GM21786 (cell line): ENCODE results near the gene EVX1.

ENCODE experiments used
- ATAC-seq: cut with Tn5 transposase; IDR thresholded peaks from one replicate; pipeline ENCODE4 v1.9.1; 2021; ENCODE audit not compliant: unreplicated experiment

Gene EVX1

DNA sequence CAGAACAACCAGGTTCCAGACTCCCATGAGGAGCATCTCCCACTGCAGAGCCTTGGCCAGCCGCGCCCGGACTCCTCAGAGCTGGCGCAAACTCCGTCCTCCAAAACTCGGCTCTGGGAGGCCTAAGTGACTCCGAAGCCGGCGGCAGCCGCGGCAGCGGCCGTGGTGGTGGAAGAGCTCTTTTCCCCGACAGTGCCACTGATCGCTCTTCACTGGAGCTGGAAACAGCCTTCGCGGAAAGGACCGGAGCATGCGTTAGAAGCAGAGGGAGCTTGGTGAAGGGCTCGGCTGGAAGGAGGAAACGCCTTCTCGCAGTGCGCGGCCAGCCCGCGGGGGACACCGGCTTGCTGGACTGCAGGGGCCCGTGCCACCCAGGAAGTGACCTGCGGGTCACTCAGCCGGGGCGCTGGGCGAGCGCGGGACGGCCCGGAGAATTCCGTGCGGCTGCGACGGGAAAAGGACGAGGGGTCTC, 37.7 kb upstream of the EVX1 start:
- no peak for ATAC-seq

DNA sequence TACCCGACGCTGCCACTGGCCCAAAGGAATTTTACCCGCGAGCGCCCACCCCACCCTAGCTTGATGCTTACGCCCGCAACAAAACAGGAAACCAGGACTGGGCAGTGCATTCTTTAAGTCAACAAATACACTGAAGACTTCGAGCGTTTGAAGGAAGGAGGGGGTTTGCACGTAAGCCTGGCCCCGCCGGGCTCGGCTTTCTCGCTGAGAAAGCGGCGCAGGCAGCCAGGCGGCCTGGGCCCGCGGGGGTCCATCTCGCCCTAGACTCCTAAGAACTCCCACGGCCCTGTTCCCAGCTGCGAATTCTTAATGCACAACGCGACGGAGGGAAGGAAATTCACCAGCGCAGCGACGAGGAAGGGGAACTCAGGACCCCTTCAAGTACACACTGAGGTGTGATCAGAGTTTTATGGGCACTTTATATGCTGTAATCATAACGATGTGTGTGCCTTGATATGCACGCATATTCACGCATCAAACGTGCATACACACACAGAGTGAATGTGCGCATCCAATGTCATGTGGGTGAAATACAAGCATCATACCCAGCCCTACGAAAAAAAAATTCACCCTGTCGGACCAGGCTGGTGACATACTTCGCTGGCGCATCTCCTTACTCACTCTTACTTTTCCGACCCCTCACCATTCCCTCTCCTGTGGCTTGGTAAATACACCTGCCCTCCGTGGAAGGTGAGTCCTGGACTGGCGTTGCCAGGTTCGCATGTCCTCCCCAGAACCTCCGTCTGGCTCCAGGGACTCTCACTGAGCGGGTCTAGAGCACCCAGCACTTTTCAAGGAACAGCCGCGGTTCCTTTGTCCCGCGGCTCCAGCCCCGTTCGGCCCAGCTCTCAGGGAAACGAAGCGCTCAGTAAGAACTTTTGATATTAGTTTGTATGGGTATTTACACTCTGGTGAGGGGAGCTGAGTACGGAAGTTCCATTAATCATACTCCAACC, 37.0 kb upstream of the EVX1 start:
- ATAC-seq, result no peak

DNA sequence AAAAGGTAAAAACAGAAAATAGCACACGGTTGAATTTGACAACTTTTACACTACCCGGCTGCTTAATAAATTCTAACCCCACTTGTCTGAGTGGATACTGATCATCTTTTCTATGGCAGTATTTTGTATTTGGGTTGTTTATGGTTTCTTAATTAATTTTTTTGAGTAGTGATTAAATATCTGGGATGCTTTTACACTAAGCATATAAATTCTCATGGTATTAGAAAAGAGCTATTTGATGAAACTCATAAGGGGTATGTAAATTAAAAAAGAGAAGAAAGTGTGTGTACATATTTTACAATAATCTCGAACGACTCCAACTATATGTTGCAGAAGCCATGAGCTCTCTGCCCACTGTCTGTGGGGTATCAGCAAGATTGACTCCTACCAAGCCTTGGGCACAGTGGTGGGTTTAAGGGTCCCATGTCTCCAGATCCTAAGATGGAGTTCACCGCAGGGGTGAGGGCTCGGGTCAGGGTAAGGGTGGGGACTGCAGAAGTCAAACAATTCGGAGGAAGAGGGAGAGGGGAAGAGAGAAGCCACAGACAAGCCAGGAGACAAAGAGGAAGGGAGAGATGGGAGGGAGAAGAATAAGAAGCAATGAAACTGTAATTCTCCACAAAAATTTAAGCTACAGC, 35.1 kb upstream of the EVX1 start:
- no peak for ATAC-seq

DNA sequence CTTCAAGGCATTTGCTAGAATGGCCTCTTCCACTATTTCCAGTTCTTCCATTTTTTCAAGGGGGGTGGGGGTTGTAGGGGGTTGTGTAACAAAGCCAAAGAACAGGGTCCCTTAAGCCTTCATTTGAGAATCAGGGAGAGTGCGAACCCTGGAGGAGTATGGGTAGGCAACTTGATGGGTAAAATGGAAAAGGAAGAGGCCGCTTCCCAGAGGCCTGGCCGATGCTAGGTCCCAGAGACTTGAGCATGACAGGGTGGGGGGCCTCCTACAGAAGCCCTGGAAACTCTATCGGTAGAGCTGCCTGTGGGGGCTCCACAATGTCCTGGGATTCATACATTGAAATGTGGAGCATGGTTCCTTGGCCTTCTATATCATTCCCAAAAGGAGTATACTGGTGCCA, 33.6 kb upstream of the EVX1 start:
- ATAC-seq, result no peak

DNA sequence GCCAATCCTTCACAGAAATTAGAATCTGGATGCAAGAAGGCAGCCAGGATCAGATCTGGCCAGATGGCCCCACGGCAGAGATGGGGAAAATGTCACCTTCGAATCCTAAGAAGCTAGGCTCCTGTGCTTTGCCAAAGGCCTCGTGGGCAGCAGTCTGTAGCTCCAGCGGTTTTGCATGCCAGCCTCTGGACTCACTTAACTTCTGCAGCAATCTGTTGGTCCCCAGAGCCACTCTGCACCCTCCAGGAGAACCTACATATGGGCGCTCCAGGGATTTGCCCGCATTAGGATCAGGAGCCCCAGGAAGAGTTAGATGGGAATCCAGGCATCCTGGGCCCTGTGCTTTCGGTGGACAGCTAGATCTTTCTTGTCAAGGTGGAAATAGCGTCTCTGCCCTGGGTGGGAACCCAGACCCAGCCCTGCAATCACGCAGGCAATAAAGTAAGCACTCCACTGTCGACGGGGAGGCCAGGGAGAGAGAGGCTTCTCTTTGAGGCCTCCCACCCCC, 32.6 kb upstream of the EVX1 start:
- ATAC-seq, result no peak

DNA sequence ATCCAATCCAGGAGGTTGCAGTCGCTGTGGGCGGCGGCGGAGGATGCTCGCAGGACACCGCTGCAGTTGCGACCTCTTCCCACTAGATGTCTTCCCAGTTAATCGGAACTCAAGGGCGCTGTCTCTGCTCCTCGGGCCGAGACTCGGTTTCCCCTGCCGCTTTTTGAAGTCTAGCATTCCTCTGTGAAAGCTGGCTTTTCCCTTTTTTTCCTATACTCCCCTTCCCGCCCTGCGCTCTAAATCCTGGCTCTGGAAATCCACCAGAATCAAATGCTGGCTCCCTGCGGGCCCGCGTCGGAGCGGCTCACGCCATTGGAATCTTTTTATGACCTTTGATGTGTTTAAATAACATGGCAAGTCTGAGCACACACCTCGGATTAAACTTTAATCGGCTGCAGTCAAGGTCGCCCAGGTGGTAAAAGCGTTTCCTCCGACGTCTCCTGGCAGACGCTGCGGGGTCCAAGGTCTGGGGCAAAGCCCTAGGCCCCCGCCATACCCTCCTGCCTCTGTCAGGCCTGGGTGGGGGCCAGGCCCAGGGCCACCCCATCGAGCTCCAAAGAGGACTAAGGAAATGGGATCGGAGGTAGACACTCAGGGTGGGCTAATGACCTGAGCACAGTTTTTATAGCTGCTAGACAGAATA, 32.0 kb upstream of the EVX1 start:
- no peak for ATAC-seq

DNA sequence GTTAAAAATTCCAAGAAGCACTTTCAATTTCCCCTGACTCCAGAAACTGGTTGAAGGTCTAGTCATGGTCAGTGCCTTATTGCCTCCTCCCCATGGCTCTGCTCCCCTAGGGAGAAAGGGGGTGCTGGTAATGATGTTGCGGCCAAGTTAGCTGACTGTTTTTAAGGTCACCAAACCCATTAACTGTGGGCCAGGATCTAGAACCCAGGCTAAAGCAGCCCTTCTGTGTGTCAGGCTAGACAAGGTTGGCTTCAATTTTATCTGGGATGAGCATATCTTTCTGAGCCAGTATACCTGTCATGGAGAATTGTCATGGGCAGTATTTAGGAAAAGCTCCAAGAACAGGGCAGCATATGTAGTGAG, 31.5 kb upstream of the EVX1 start:
- no peak for ATAC-seq

DNA sequence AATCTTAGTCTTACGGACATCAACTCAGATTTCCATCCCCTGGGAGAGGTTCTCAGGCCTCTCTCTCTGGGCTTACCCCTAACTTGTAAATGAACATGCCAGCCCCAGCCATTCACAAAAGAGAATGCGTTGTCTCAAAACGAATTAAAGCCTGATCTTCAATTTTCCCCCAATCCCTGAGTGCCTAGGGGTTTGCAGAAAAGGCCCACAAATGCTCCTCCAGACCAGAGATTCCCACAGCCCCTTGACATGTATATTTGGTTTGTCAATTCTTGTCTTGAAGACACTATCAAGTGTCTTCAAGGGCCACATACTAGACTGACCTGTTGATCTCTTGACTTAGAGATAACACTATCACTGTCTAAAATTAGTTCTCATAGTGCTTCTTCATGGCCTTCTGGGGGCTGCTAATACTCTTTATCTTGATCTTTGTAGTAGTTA, 30.8 kb upstream of the EVX1 start:
- ATAC-seq, result no peak

DNA sequence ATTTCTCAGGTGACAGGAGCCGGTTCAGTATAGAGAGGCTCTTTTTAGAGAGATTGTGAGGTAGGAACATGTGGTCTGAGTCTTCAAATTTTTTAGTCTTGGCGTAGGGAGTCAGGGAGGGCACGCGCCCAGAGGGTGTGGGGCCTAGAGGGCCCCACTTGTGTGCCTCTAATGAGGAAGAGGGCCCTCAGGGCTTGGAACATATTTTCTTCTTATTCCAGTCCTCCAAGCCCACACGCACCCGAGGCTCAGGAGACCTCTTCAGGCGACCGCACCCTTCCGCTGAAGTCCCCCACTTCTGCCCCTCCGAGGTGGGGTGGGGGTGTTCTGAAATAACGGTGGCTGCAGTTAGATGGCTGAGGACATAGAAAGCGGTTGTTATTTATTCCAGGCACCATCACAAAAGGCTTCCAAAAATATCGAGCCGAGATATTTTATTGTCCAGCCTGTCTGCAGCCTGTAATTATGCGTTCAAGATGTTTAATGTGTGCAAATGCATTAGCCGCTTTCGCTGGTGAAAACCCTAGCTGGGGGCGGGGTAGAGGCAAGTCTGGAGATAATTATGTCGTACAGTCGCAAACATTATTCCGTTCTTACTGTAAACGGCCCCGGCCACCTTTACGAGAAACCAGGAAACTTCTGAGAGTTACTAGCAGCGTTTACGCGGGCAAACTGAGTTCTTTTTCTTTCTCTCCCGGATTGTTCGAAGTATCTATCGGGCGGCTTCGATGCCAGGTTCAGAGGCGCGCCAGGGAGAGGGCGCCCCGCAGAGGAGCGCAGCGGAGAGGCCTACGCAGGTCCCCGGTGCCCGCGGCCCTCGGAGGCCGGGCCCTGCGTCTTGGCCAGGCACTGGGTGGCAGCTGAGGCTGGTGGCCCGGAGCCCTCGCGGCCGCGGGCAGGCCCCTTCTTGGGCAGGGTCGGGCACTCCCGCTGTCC, 29.8 kb upstream of the EVX1 start:
- ATAC-seq, result no peak

DNA sequence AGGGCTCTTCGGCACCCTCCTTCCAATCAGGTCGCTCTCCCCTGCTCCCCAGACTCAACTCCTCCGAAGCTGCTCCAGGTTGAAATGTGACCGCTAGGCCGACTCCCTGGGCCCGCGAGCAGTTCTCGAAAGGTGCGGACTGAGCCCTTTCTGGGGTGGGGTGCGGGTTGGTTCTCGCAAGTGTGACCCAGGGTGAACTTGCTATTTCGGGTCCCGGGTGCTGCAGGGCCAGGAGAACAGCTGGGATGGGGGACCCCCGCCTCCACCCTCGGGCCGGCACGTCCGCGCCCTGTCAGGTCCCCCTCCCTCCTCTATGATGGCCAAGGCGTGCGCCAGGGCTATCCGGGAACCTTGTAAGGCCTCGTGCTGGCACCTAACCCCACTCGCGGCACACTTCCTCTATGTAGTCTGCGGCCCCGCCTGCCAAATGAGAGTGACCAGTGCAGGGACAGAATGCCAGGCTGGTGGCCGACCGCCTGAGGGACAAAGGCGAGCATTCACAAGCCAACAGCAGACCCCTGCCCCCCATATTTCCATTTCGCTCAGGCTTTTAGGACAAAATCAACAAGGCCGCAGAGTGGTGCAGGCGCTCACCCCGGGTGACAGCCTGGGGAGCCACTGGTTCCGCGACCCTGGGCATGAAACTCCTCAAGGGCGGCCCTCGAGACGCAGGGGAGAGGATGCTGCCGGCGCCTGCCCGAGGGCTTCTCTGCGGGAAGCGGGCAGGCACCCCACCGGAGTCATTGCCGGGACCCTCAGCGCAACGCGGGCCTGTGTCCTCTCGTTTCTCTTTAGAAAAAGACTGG, 29.0 kb upstream of the EVX1 start:
- no peak for ATAC-seq

DNA sequence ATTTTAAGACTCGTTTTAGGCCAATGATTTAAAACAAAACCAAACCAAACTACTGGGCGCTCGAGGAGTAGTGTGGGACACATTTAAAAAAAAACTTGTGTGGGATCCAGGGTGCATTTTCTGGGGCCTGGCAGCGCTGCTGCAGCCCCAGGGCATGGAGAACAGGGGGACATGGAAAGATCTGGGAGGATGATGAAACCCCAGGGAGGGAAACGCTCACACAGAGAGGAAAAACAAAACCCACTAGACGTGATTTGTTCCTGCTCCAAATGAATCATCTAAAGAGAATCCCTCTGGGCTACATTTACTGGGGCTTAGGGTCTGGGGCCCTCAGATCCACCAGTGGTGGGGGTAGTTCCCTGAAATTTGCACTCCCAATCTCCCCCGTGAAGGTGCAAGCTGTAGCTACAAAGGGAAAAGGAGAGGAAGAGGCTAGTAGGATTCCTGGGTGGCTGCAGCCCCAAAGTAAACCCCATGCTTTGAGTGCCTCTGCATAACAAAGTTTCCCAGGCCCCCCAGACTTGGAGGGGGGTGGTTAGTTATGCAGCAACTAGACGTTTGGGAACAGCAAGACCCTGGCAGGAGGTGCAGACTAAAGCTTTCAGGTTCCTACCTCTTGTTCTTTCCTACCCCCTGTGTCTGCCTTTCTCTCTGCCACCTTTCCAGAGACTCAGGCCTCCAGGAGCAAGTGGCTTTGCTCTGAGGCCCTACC, 28.2 kb upstream of the EVX1 start:
- ATAC-seq, result no peak

DNA sequence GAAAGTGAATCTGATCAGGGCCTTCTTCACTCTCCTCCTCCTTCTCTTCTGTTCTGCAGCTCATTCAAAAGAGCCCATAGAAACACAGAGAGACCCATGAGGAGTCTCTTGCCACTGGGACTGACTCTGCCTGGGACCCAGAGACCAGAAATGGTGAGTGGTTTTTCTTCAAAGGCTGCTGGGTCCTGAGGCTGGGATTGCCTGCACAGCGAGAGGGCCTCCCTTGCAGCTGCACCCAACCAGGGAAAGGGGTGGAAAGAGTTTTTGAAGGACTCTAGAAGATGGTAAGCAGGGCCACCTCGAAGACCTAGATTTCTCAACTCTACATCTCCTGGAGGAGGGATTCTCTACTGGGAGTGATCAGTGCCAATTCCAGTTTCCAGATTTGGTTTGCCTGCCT, 27.2 kb upstream of the EVX1 start:
- ATAC-seq, result no peak

DNA sequence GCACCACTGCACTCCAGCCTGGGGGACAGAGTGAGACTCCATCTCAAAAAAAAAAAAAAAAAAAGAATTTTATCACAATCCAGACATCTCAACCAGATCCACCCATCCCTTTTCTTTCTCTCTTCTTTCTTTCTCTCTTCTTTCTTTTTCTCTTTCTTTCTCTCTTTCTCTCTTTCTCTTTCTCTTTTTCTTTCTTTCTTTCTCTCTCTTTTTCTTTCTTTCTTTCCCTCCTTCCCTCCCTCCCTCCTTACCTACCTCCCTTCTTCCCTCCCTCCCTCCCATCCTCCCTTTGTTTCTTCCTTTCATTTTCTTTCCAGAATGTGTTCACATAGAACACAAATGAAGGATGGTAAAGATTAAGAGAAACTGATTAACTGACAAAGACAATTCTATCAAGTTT, 24.7 kb upstream of the EVX1 start:
- ATAC-seq, result no peak

DNA sequence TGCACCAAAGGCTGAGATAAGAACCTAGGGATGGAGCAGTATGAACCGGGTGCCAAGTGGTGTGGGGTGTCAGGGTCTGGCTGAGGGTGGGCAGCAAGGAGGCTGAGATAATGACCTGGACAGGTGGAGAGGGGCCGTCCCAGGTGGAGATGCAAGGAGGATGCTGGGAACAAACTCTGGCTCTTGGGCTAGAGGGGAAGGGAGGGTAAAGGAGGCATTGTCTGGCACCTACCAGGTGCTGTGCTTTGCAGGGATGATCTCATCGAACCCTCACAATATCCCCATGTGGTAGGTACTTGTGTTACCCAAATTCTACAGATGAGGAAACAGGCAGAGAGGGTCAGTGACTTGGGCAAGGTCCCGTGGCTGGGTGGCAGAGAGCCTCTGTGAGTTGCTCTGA, 22.8 kb upstream of the EVX1 start:
- ATAC-seq, result no peak

DNA sequence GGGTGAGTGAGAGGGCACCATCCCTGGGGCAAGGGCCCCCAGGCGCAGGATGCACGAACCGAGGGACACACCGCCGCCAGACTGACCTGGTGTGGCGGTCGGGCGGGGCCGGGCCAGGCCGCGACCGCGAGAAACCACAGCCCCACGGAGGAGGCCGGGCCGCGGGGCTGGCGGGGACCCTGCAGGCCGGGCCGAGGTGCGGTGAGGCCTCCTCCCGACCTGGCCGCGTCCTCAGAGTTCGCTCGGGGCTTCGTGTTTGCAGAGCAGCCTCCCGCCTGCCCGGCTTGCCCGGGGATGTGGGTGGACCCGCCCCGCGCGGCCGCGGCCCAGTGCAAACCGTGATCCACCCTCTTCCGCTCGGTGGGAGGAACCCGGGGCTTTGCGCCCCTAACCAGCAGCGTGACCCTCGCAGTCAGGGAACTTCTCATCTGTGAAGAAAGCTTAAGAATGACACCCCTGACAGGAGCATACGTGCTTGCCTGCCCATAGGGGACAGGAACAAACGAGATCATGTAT, 22.1 kb upstream of the EVX1 start:
- no peak for ATAC-seq

DNA sequence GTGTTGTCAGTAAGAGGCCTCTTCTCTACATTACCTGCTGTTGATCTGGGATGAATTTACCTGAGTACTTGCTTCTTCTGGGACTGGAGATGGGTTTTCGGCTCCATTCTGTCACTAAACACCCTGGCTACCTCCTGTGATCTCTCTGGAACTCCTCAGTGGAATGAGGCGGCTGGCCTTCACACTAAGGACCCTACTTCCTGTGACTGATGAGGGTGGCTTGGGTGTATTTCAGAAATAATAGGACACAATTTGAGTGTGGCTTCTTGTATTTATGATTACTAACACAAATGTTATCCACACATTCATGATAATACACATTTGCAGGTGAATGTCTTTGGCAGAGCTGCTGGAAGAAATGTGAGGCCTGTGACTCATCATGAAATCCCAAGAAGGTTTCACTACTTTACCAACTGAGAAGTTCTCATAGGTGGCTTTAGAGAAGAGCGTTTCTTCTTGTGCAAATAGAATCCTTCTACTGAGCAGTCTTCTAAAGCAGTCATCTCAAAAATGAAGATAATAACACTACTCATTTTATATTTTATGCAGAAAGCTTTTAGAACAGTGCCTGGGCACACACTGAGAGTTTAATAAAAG, 21.3 kb upstream of the EVX1 start:
- ATAC-seq, result no peak

DNA sequence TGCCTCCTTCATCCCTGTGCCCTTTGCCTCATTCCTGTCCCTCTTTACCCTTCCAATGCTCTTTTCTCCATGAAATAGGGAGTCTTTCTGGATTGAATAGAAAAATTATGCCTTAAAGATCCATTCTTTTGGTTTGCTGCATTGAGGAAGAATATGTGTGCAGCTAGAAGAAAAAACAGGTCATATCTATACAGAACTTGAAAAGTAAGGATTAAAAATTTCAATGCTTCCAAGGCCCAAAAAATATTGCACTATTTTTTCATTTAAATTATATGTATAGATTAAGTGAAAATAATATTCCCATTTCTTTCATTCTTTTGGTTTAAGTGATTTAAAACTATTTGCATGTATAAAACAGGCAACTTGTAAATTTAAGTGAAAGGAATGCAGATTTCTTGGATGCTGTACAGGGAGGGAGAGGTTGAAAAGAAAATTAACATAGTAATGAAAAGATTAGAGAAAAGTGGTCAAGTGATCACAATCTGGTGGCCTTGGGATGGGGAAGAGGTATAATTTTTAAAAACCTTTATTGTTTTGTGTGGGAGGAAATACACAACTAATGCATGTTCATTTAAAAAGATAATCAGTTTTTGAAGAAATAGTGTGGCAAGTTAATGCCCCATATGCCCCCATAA, 18.5 kb upstream of the EVX1 start:
- ATAC-seq, result no peak
